NCI-H1105 treated with DMSO at 0.1 percent for 48 hours (cell line): Measurements from ENCODE around the gene IL12RB2.

ENCODE experiments used
- DNase-seq: peaks from one replicate; lab custom pipeline; 2025; lab: John Stamatoyannopoulos, UW

The IL12RB2 gene

GRCh38 chr1:67347688-67348472 is 40.2 kb downstream of the IL12RB2 start:
- peak; percentile 89 for DNase-seq

GRCh38 chr1:67348586-67349252 is 41.0 kb downstream of the IL12RB2 start:
- peak; percentile 82 for DNase-seq

- no peak for DNase-seq
Observed at GRCh38 chr1:67350783-67351182, 43.1 kb downstream of the IL12RB2 start.

- DNase-seq = no peak
Observed at GRCh38 chr1:67352211-67352610, 44.5 kb downstream of the IL12RB2 start.

GRCh38 chr1:67355745-67356424 is 48.2 kb downstream of the IL12RB2 start:
- no peak for DNase-seq

- no peak for DNase-seq
Observed at GRCh38 chr1:67359592-67359991, 51.9 kb downstream of the IL12RB2 start.

GRCh38 chr1:67361641-67362040 is 54.0 kb downstream of the IL12RB2 start:
- DNase-seq = no peak

- DNase-seq = peak; percentile 79
Observed at GRCh38 chr1:67367370-67368045, 59.8 kb downstream of the IL12RB2 start.

- no peak for DNase-seq
Observed at GRCh38 chr1:67368046-67368514, 60.4 kb downstream of the IL12RB2 start.

GRCh38 chr1:67371043-67371442 is 63.4 kb downstream of the IL12RB2 start:
- DNase-seq = no peak

GRCh38 chr1:67371681-67372080 is 64.0 kb downstream of the IL12RB2 start:
- DNase-seq = no peak

GRCh38 chr1:67372136-67372535 is 64.5 kb downstream of the IL12RB2 start:
- DNase-seq = no peak

GRCh38 chr1:67372898-67373297 is 65.2 kb downstream of the IL12RB2 start:
- DNase-seq = no peak

GRCh38 chr1:67376381-67376780 is 68.7 kb downstream of the IL12RB2 start:
- no peak for DNase-seq

GRCh38 chr1:67377253-67377652 is 69.6 kb downstream of the IL12RB2 start:
- no peak for DNase-seq

- no peak for DNase-seq
Observed at GRCh38 chr1:67381154-67381553, 73.5 kb downstream of the IL12RB2 start.

GRCh38 chr1:67382292-67382691 is 74.6 kb downstream of the IL12RB2 start:
- DNase-seq = no peak

GRCh38 chr1:67383999-67384638 is 76.4 kb downstream of the IL12RB2 start:
- no peak for DNase-seq

GRCh38 chr1:67390041-67390887 is 82.6 kb downstream of the IL12RB2 start:
- DNase-seq = no peak

- DNase-seq = no peak
Observed at GRCh38 chr1:67393240-67393639, 85.6 kb downstream of the IL12RB2 start.

- no peak for DNase-seq
Observed at GRCh38 chr1:67393737-67394136, 86.1 kb downstream of the IL12RB2 start.
